Measurements from ENCODE around the gene NPRL2.

NPRL2 gene

GRCh38 chr3:50350527-50351322, at the start of gene NPRL2, which contains the start of gene CYB561D2:
TSS of gene NPRL2 (minus strand) at chr3:50350775. CDS start at chr3:50350652, 123 bp downstream.
TSS of gene CYB561D2 (plus strand) at chr3:50350862. CDS start at chr3:50351434, 572 bp downstream.
- peak; percentile 98 for DNase-seq (ENCODE audit: insufficient read length, low spot score)
- peak; percentile 97 for FAIRE-seq

GRCh38 chr3:50396502-50396901, 45.9 kb upstream of the NPRL2 start:
- no peak for FAIRE-seq
- DNase-seq (ENCODE audit: insufficient read length, low spot score): no peak

- DNase-seq (ENCODE audit: insufficient read length, low spot score) (no peak), FAIRE-seq (no peak)
Observed at GRCh38 chr3:50395070-50395860, 44.7 kb upstream of the NPRL2 start.

- DNase-seq (ENCODE audit: insufficient read length, low spot score): no peak
- no peak for FAIRE-seq
Observed at GRCh38 chr3:50393061-50393460, 42.5 kb upstream of the NPRL2 start.

GRCh38 chr3:50392101-50392715, 41.6 kb upstream of the NPRL2 start:
- DNase-seq (ENCODE audit: insufficient read length, low spot score): no peak
- FAIRE-seq: peak; percentile 55

- DNase-seq (ENCODE audit: insufficient read length, low spot score): no peak
- FAIRE-seq: no peak
Observed at GRCh38 chr3:50390508-50391224, 40.1 kb upstream of the NPRL2 start.

- no peak for DNase-seq (ENCODE audit: insufficient read length, low spot score)
- FAIRE-seq: no peak
Observed at GRCh38 chr3:50389414-50389767, 38.8 kb upstream of the NPRL2 start.

- DNase-seq (ENCODE audit: insufficient read length, low spot score) (no peak), FAIRE-seq (no peak)
Observed at GRCh38 chr3:50388720-50389413, 38.3 kb upstream of the NPRL2 start.

GRCh38 chr3:50388016-50388719, 37.6 kb upstream of the NPRL2 start:
- DNase-seq (ENCODE audit: insufficient read length, low spot score): peak; percentile 38
- no peak for FAIRE-seq

GRCh38 chr3:50385754-50386153, 35.2 kb upstream of the NPRL2 start:
- FAIRE-seq: no peak
- DNase-seq (ENCODE audit: insufficient read length, low spot score): no peak

GRCh38 chr3:50383750-50384149, 33.2 kb upstream of the NPRL2 start:
- DNase-seq (ENCODE audit: insufficient read length, low spot score) (no peak), FAIRE-seq (no peak)

GRCh38 chr3:50382722-50383121, 32.1 kb upstream of the NPRL2 start:
- DNase-seq (ENCODE audit: insufficient read length, low spot score): no peak
- FAIRE-seq: no peak

- FAIRE-seq: no peak
- DNase-seq (ENCODE audit: insufficient read length, low spot score): no peak
Observed at GRCh38 chr3:50381383-50381782, 30.8 kb upstream of the NPRL2 start.

GRCh38 chr3:50380405-50381085, 30.0 kb upstream of the NPRL2 start:
- DNase-seq (ENCODE audit: insufficient read length, low spot score) (no peak), FAIRE-seq (no peak)

GRCh38 chr3:50378757-50379156, 28.2 kb upstream of the NPRL2 start:
- FAIRE-seq (no peak), DNase-seq (ENCODE audit: insufficient read length, low spot score) (no peak)

- DNase-seq (ENCODE audit: insufficient read length, low spot score): no peak
- no peak for FAIRE-seq
Observed at GRCh38 chr3:50378024-50378423, 27.4 kb upstream of the NPRL2 start.

- no peak for FAIRE-seq
- DNase-seq (ENCODE audit: insufficient read length, low spot score): no peak
Observed at GRCh38 chr3:50375258-50375931, 24.8 kb upstream of the NPRL2 start.

Measured in HTR-8/SVneo (cell line).